Transverse colon (tissue), 4 donors: ENCODE results near the gene IFITM10.

Experiments used
- POLR2A ChIP-seq: fragments of 450-650 bp; IDR thresholded peaks from one replicate; pipeline ENCODE4 v1.6.1; 2016; ENCODE audit warnings: antibody characterized with exemption, mild to moderate bottlenecking, moderate library complexity
- POLR2AphosphoS5 ChIP-seq, 3 donors: sonication (generic); formaldehyde crosslinking; IDR thresholded peaks; one replicate each; pipeline ENCODE4 v1.6.1; 2016; ENCODE audit warnings: antibody characterized with exemption in 3 of 3
- TF ChIP-seq, protein P1 (sequence below), 5 experiments: fragments of 200-600 bp in 3 of 5; fragments of 450-650 bp in 2 of 5; sonication (generic) in 3 of 5; IDR thresholded peaks; 1 replicate in 2 of 5; 2 replicates in 3 of 5; pipeline ENCODE4 v1.5.1; 2016 to 2017; ENCODE audit warnings: antibody characterized with exemption in 5 of 5, inconsistent platforms in 3 of 5, mild to moderate bottlenecking in 2 of 5, moderate library complexity in 1 of 5

DNA sequence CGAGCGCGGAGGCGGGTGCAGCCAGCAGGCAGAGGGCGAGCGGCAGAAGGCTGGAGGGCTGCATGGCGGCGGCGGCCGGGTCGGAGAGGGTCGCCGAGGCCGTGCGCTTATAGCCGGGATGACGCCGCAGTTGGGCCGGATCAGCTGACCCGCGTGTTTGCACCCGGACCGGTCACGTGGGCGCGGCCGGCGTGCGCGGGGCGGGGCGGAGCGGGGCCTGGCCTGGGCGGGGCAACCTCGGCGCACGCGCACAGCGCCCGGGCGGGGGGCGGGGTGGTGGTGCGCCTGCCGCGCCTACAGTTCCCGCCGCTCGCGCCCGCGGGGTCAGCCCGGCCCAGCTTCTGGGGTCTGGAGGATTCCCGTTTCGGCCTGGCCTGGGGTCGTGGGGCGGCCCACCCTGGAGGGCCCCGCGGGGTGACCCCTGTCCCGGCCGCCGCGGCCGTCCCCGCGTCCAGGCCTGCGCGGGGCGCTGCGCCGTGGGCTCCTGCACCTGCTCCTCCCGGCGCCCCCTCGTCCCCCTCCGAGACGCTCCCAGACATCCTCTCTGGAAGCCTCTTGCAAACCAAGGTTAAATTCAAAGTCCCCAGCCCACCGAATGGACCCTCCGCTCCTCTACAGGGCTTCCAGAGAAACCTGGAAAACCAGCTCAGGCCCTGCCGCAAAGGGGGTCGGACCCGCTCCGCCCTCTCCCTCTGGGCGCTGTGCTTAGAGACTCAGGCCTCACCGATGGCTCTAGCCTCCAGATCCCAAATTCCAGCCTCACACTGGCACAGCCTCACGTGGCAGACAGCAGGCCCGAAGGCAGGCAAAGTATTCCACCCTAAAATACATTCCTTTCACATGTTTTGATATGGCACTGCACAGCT is 13.6 kb upstream of the IFITM10 start, which contains the start of gene CTSD:
- TF ChIP-seq, protein P1, sequence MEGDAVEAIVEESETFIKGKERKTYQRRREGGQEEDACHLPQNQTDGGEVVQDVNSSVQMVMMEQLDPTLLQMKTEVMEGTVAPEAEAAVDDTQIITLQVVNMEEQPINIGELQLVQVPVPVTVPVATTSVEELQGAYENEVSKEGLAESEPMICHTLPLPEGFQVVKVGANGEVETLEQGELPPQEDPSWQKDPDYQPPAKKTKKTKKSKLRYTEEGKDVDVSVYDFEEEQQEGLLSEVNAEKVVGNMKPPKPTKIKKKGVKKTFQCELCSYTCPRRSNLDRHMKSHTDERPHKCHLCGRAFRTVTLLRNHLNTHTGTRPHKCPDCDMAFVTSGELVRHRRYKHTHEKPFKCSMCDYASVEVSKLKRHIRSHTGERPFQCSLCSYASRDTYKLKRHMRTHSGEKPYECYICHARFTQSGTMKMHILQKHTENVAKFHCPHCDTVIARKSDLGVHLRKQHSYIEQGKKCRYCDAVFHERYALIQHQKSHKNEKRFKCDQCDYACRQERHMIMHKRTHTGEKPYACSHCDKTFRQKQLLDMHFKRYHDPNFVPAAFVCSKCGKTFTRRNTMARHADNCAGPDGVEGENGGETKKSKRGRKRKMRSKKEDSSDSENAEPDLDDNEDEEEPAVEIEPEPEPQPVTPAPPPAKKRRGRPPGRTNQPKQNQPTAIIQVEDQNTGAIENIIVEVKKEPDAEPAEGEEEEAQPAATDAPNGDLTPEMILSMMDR (IDR thresholded peaks at IDR 0.05), result no peak
- TF ChIP-seq POLR2A (peak; percentile 78), POLR2AphosphoS5 (IDR thresholded peaks at IDR 0.05) (peak; percentile 72 to 94 (median 90))
